MM.1S (cell line): Measurements from ENCODE around the gene STXBP6.

Experiments
- DNase-seq: peaks from one replicate; pipeline ENCODE4 v3.0.0-alpha.2; 2015
- H2AFZ ChIP-seq: fragments of 300-600 bp; sonication (generic); 2 replicates; pipeline ENCODE4 v1.6.0; 2016; ENCODE audit warnings: antibody characterized with exemption, low read length
- H3F3A ChIP-seq: fragments of 300-600 bp; sonication (generic); 2 replicates; pipeline ENCODE4 v1.6.1; 2016; ENCODE audit warnings: mild to moderate bottlenecking, antibody characterized with exemption, low read length, moderate library complexity, mixed read lengths; ENCODE audit not compliant: insufficient read depth
- H3K27ac ChIP-seq: fragments of 300-600 bp; sonication (generic); 2 replicates; pipeline ENCODE4 v1.5.1; 2016; ENCODE audit warnings: mild to moderate bottlenecking, low read length
- H3K27me3 ChIP-seq: fragments of 300-600 bp; sonication (generic); replicated peaks from 2 replicates; pipeline ENCODE4 v1.6.0; 2016; ENCODE audit warnings: low read length; ENCODE audit not compliant: insufficient read depth
- H3K36me3 ChIP-seq: fragments of 300-600 bp; sonication (generic); replicated peaks from 2 replicates; pipeline ENCODE4 v1.6.1; 2016; ENCODE audit warnings: mild to moderate bottlenecking, low read length, mixed read lengths; ENCODE audit not compliant: insufficient read depth
- H3K4me1 ChIP-seq: fragments of 300-600 bp; sonication (generic); 2 replicates; pipeline ENCODE4 v1.6.1; 2016; ENCODE audit warnings: low read length, mixed read lengths
- H3K4me2 ChIP-seq: fragments of 300-600 bp; sonication (generic); 2 replicates; pipeline ENCODE4 v1.6.0; 2016; ENCODE audit warnings: low read depth, low read length
- H3K4me3 ChIP-seq: fragments of 300-600 bp; sonication (generic); 2 replicates; pipeline ENCODE4 v1.5.1; 2016; ENCODE audit warnings: low read length, mixed read lengths
- H3K79me2 ChIP-seq: fragments of 300-600 bp; sonication (generic); 2 replicates; pipeline ENCODE4 v1.6.1; 2016; ENCODE audit warnings: mixed run types, low read length, mixed read lengths
- H3K9ac ChIP-seq: fragments of 300-600 bp; sonication (generic); 2 replicates; pipeline ENCODE4 v1.6.1; 2016; ENCODE audit warnings: low read length, mixed read lengths
- H3K9me2 ChIP-seq: fragments of 300-600 bp; sonication (generic); replicated peaks from 2 replicates; pipeline ENCODE4 v1.6.1; 2016; ENCODE audit warnings: mild to moderate bottlenecking, low read length, mixed read lengths; ENCODE audit not compliant: insufficient read depth
- H3K9me3 ChIP-seq: fragments of 300-600 bp; sonication (generic); replicated peaks from 2 replicates; pipeline ENCODE4 v1.6.1; 2016; ENCODE audit warnings: mild to moderate bottlenecking, low read length, mixed read lengths; ENCODE audit not compliant: insufficient read depth
- H4K20me1 ChIP-seq: fragments of 300-600 bp; sonication (generic); 2 replicates; pipeline ENCODE4 v1.6.1; 2016; ENCODE audit warnings: mild to moderate bottlenecking, low read length, moderate library complexity, mixed read lengths; ENCODE audit not compliant: insufficient read depth
- EZH2 ChIP-seq: fragments of 300-600 bp; sonication (generic); optimal IDR thresholded peaks from 2 replicates; pipeline ENCODE3; 2017; ENCODE audit warnings: low read depth, mild to moderate bottlenecking, antibody characterized with exemption, low read length, mixed read lengths
- EZH2phosphoT487 ChIP-seq: fragments of 300-600 bp; sonication (generic); IDR thresholded peaks from 2 replicates; pipeline ENCODE4 v1.6.1; 2018; ENCODE audit warnings: antibody characterized with exemption, low read length
- TF ChIP-seq, protein P1 (sequence below): fragments of 300-600 bp; sonication (generic); IDR thresholded peaks from 2 replicates; pipeline ENCODE4 v1.5.1; 2016; ENCODE audit warnings: antibody characterized with exemption, low read length, mixed read lengths

STXBP6 gene

GRCh38 chr14:24834956-24835355 lies 215.0 kb downstream of the STXBP6 start:
- Histone ChIP-seq H3K9ac (no peak overlapping the region), H3K9me2 (no peaks in the 10 kb centered on the region), H3F3A (no peaks in the 10 kb centered on the region), H4K20me1 (no peaks in the 10 kb centered on the region), H3K27ac (no peak overlapping the region), H3K9me3 (no peaks in the 10 kb centered on the region), H3K4me3 (no peak overlapping the region), H3K4me1 (no peaks in the 10 kb centered on the region), H3K27me3 (no peaks in the 10 kb centered on the region), H3K4me2 (no peak overlapping the region), H3K79me2 (no peaks in the 10 kb centered on the region), H2AFZ (no peak overlapping the region), H3K36me3 (no peaks in the 10 kb centered on the region)
- no peak for DNase-seq
- TF ChIP-seq, protein P1, sequence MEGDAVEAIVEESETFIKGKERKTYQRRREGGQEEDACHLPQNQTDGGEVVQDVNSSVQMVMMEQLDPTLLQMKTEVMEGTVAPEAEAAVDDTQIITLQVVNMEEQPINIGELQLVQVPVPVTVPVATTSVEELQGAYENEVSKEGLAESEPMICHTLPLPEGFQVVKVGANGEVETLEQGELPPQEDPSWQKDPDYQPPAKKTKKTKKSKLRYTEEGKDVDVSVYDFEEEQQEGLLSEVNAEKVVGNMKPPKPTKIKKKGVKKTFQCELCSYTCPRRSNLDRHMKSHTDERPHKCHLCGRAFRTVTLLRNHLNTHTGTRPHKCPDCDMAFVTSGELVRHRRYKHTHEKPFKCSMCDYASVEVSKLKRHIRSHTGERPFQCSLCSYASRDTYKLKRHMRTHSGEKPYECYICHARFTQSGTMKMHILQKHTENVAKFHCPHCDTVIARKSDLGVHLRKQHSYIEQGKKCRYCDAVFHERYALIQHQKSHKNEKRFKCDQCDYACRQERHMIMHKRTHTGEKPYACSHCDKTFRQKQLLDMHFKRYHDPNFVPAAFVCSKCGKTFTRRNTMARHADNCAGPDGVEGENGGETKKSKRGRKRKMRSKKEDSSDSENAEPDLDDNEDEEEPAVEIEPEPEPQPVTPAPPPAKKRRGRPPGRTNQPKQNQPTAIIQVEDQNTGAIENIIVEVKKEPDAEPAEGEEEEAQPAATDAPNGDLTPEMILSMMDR, result no peak
- TF ChIP-seq EZH2, result no peak
- TF ChIP-seq EZH2phosphoT487, result no peak

GRCh38 chr14:24833385-24833784 lies 216.6 kb downstream of the STXBP6 start:
- TF ChIP-seq, protein P1, result no peak
- no peak for TF ChIP-seq EZH2phosphoT487
- TF ChIP-seq EZH2, result no peak
- H3K9ac ChIP-seq, result no peak overlapping the region
- no peaks in the 10 kb centered on the region for H3F3A ChIP-seq
- no peak overlapping the region for H3K4me2 ChIP-seq
- no peak overlapping the region for H3K4me3 ChIP-seq
- H3K9me3 ChIP-seq, result no peaks in the 10 kb centered on the region
- H3K4me1 ChIP-seq, result no peaks in the 10 kb centered on the region
- H3K27me3 ChIP-seq, result no peaks in the 10 kb centered on the region
- no peak overlapping the region for H3K27ac ChIP-seq
- H2AFZ ChIP-seq, result no peak overlapping the region
- DNase-seq, result no peak
- no peaks in the 10 kb centered on the region for H4K20me1 ChIP-seq
- no peaks in the 10 kb centered on the region for H3K36me3 ChIP-seq
- no peaks in the 10 kb centered on the region for H3K9me2 ChIP-seq
- no peaks in the 10 kb centered on the region for H3K79me2 ChIP-seq

GRCh38 chr14:24831677-24832076 lies 218.3 kb downstream of the STXBP6 start:
- no peak overlapping the region for H3K4me2 ChIP-seq

More at GRCh38 chr14:24831677-24832076, 218.3 kb downstream of the STXBP6 start:
- H3F3A ChIP-seq, result no peaks in the 10 kb centered on the region
- H3K9me3 ChIP-seq, result no peaks in the 10 kb centered on the region
- TF ChIP-seq, protein P1, result no peak
- TF ChIP-seq EZH2phosphoT487 (no peak), EZH2 (no peak)
- no peaks in the 10 kb centered on the region for H3K9me2 ChIP-seq
- no peaks in the 10 kb centered on the region for H3K27me3 ChIP-seq
- no peaks in the 10 kb centered on the region for H3K79me2 ChIP-seq
- H3K4me3 ChIP-seq, result no peak overlapping the region
- H3K4me1 ChIP-seq, result no peaks in the 10 kb centered on the region
- no peaks in the 10 kb centered on the region for H4K20me1 ChIP-seq
- H3K9ac ChIP-seq, result no peak overlapping the region
- H3K36me3 ChIP-seq, result no peaks in the 10 kb centered on the region
- DNase-seq, result no peak
- H2AFZ ChIP-seq, result no peak overlapping the region
- no peak overlapping the region for H3K27ac ChIP-seq
